HepG2 (cell line): ENCODE results near the gene TIFAB. TPM values are rescaled to one million over a fixed set of nuclear protein-coding genes. Genes with fewer than 3 reads are reported as not detected.
A peak's percentile ranks its signal among the peaks of the same experiment; 100 is the strongest.

Experiments used
- ATAC-seq: fragments of 200-7000 bp; cut with Tn5 transposase; 3 replicates; pipeline ENCODE4 v1.9.1; 2020; ENCODE audit warnings: mild to moderate bottlenecking, moderate library complexity
- BruUV-seq: library from RNA; stranded (reverse); fragments of 400-500 nt; replicated peaks from 2 replicates; lab custom pipeline; 2021; lab: Mats Ljungman, UMichigan
- CTCF ChIA-PET: fragments of 300-600 bp; formaldehyde crosslinking; extraction: SDS; loops from one replicate; lab custom pipeline; 2021; ENCODE audit warnings: low total read pairs, inconsistent platforms, low intra/inter-chr PET ratio; lab: Yijun Ruan, JAX
- POLR2A ChIA-PET: fragments of 350-600 bp; sonication (Branson Sonifier 250); formaldehyde crosslinking; loops from one replicate; lab custom pipeline; 2020; ENCODE audit warnings: antibody characterized with exemption, inconsistent platforms; lab: Yijun Ruan, JAX
- DNase-seq: peaks from one replicate; pipeline ENCODE4 v3.0.0-alpha.2; 2015; ENCODE audit warnings: low spot score
- FAIRE-seq: peaks from 3 replicates; lab custom pipeline; 2011; peaks lifted over from hg19 to GRCh38; lab: Jason Lieb, UNC
- H2AFZ ChIP-seq: one replicate; pipeline ENCODE4 v1.6.1; 2011; ENCODE audit warnings: low read length, inconsistent platforms
- H3K27ac ChIP-seq: fragments of 300-600 bp; 3 replicates; pipeline ENCODE4 v1.8.0; 2011; ENCODE audit warnings: mixed run types, mild to moderate bottlenecking, mixed read lengths, low read length, inconsistent platforms; ENCODE audit not compliant: insufficient read depth; ENCODE audit errors: extremely low read length
- H3K27me3 ChIP-seq, 2 experiments: fragments of 200-600 bp in 1 of 2; 2 replicates in 1 of 2; 3 replicates in 1 of 2; pipeline versions ENCODE4 v1.6.0 to v1.8.0; 2011; ENCODE audit warnings: low read length in 2 of 2, mild to moderate bottlenecking in 2 of 2, moderate library complexity in 2 of 2, inconsistent platforms in 1 of 2; ENCODE audit not compliant: insufficient read depth in 2 of 2, control insufficient read depth in 1 of 2
- H3K36me3 ChIP-seq, 2 experiments: fragments of 200-600 bp in 1 of 2; replicated peaks in 1 of 2; 2 replicates in 1 of 2; 3 replicates in 1 of 2; pipeline versions ENCODE4 v1.5.1 to v1.8.0; 2011; ENCODE audit warnings: low read length in 2 of 2, inconsistent platforms in 1 of 2; ENCODE audit not compliant: insufficient read depth in 2 of 2, control insufficient read depth in 1 of 2
- H3K4me1 ChIP-seq: 2 replicates; pipeline ENCODE4 v1.5.1; 2012; ENCODE audit warnings: low read length, inconsistent platforms; ENCODE audit not compliant: insufficient read depth
- H3K4me2 ChIP-seq: 2 replicates; pipeline ENCODE4 v1.6.0; 2011; ENCODE audit warnings: low read depth, low read length, inconsistent platforms
- H3K4me3 ChIP-seq, 3 experiments: fragments of 200-600 bp in 1 of 3; sonication (generic), shearing (Covaris generic) in 1 of 3; replicated peaks in 1 of 3; 2 replicates each; pipeline ENCODE4 v1.5.1; 2011 to 2016; ENCODE audit warnings: low read length in 3 of 3, inconsistent platforms in 2 of 3, low read depth in 2 of 3, mild to moderate bottlenecking in 2 of 3, control low read depth in 1 of 3, mixed read lengths in 1 of 3; ENCODE audit not compliant: insufficient read depth in 1 of 3
- H3K79me2 ChIP-seq: one replicate; pipeline ENCODE4 v1.6.1; 2011; ENCODE audit warnings: low read length, inconsistent platforms; ENCODE audit not compliant: insufficient read depth
- H3K9ac ChIP-seq: 2 replicates; pipeline ENCODE4 v1.6.0; 2011; ENCODE audit warnings: mild to moderate bottlenecking, low read depth, low read length, inconsistent platforms; ENCODE audit not compliant: insufficient read depth
- H3K9me3 ChIP-seq: 2 replicates; pipeline ENCODE4 v1.5.1; 2012; ENCODE audit warnings: mild to moderate bottlenecking, low read length
- H4K20me1 ChIP-seq: 2 replicates; pipeline ENCODE4 v1.6.0; 2011; ENCODE audit warnings: inconsistent platforms, mild to moderate bottlenecking, low read length, moderate library complexity; ENCODE audit not compliant: insufficient read depth
- CTCF ChIP-seq: sonication (generic); formaldehyde crosslinking; IDR thresholded peaks from 2 replicates; pipeline ENCODE4 v1.5.0; 2020; ENCODE audit warnings: mild to moderate bottlenecking, missing genetic modification reagents, moderate library complexity
- FOXA1 ChIP-seq, 2 experiments: fragments of 450-650 bp in 1 of 2; sonication (generic) in 1 of 2; formaldehyde crosslinking in 1 of 2; IDR thresholded peaks; 2 replicates each; pipeline versions ENCODE4 v1.4.0 to v1.6.1; 2016 to 2020; ENCODE audit warnings: missing genetic modification reagents in 1 of 2
- FOXA3 ChIP-seq: IDR thresholded peaks from 2 replicates; pipeline ENCODE4 v1.6.1; 2016; ENCODE audit warnings: missing genetic modification reagents, missing compliant biosample characterization
- FOXK1 ChIP-seq: sonication (generic); formaldehyde crosslinking; IDR thresholded peaks from 2 replicates; pipeline ENCODE4 v1.4.0; 2020; ENCODE audit warnings: low read depth, missing genetic modification reagents, borderline replicate concordance
- MXD4 ChIP-seq: IDR thresholded peaks from 2 replicates; pipeline ENCODE4 v1.6.1; 2016; ENCODE audit warnings: mild to moderate bottlenecking, missing biosample characterization, missing genetic modification reagents
- NFE2L2 ChIP-seq: fragments of 150-350 bp; IDR thresholded peaks from 2 replicates; pipeline ENCODE4 v1.6.1; 2014; ENCODE audit warnings: low read length
- RARG ChIP-seq: sonication (generic); formaldehyde crosslinking; IDR thresholded peaks from 2 replicates; pipeline ENCODE4 v1.4.0; 2020; ENCODE audit warnings: low read depth, mild to moderate bottlenecking, missing genetic modification reagents
- SAFB2 ChIP-seq: sonication (generic); formaldehyde crosslinking; IDR thresholded peaks from 2 replicates; pipeline ENCODE4 v1.5.1; 2020; ENCODE audit warnings: missing genetic modification reagents, low read depth, mild to moderate bottlenecking, borderline replicate concordance
- STAG1 ChIP-seq: sonication (generic); formaldehyde crosslinking; IDR thresholded peaks from 2 replicates; pipeline ENCODE4 v1.4.0; 2020; ENCODE audit warnings: missing genetic modification reagents
- TCF7L2 ChIP-seq: IDR thresholded peaks from 2 replicates; pipeline ENCODE4 v1.6.1; 2011; ENCODE audit warnings: mild to moderate bottlenecking, low read depth, low read length, moderate library complexity
- TEAD3 ChIP-seq: optimal IDR thresholded peaks from 2 replicates; pipeline ENCODE3; 2016; ENCODE audit warnings: borderline replicate concordance
- ZBTB7B ChIP-seq: sonication (generic); formaldehyde crosslinking; IDR thresholded peaks from 2 replicates; pipeline ENCODE4 v1.4.0; 2020; ENCODE audit warnings: missing genetic modification reagents
- ZFP36L1 ChIP-seq: sonication (generic); formaldehyde crosslinking; IDR thresholded peaks from 2 replicates; pipeline ENCODE4 v1.8.0; 2022; ENCODE audit warnings: mild to moderate bottlenecking, missing genetic modification reagents, moderate library complexity
- ZFP62 ChIP-seq: sonication (generic); formaldehyde crosslinking; IDR thresholded peaks from 2 replicates; pipeline ENCODE4 v1.4.0; 2020; ENCODE audit warnings: missing genetic modification reagents
- ZNF350 ChIP-seq: sonication (generic); formaldehyde crosslinking; IDR thresholded peaks from 2 replicates; pipeline ENCODE4 v1.4.0; 2020; ENCODE audit warnings: mild to moderate bottlenecking, low read depth, missing genetic modification reagents, borderline replicate concordance
- ZNF766 ChIP-seq: sonication (generic); formaldehyde crosslinking; IDR thresholded peaks from 2 replicates; pipeline ENCODE4 v1.5.0; 2020; ENCODE audit warnings: missing genetic modification reagents, borderline replicate concordance
- ZNF839 ChIP-seq: sonication (generic); formaldehyde crosslinking; IDR thresholded peaks from 2 replicates; pipeline ENCODE4 v1.4.0; 2020; ENCODE audit warnings: missing genetic modification reagents, mild to moderate bottlenecking, borderline replicate concordance
- WGBS: methylation state at CpG from one replicate; pipeline ENCODE4 v1.1.6; 2017; ENCODE audit warnings: low lambda C conversion rate; 5-methylcytosine and 5-hydroxymethylcytosine counted together
- in situ Hi-C: cut with HindIII; loops from 2 replicates; pipeline ENCODE4 v1.10.0; 2017; ENCODE audit warnings: low pct_unique_long_range_greater_than_20kb; ENCODE audit not compliant: extremely low pct_ligation_motif_present
- intact Hi-C: fragments of 100-400 bp; cut with micrococcal nuclease; formaldehyde crosslinking; loops from one replicate; pipeline ENCODE4 v1.10.0; 2022; ENCODE audit not compliant: unreplicated experiment
- polyA plus RNA-seq, 8 experiments: library from polyadenylated mRNA; depleted of rRNA in 3 of 8; stranded (reverse) in 7 of 8; unstranded in 1 of 8; fragments of >200 nt; fragmentation: Illumina TruSeq in 4 of 8; extraction: Trizol in 4 of 8; gene quantifications; 2 replicates each; pipeline versions ENCODE4 v1.2.1 to v1.2.3, GENCODE V29; 2011 to 2016; ENCODE audit warnings: low read depth in 4 of 8, missing spikeins in 1 of 8, mixed read lengths in 1 of 8; ENCODE audit not compliant: insufficient read depth in 1 of 8
- total RNA-seq, 5 experiments: library from RNA; depleted of rRNA; stranded (reverse); fragments of >200 nt; fragmentation: Illumina TruSeq; extraction: Trizol; gene quantifications; 2 replicates each; pipeline ENCODE4 v1.2.3, GENCODE V29; 2016; ENCODE audit warnings: low read depth in 1 of 5
- TF ChIP-seq, protein P1 (sequence below): IDR thresholded peaks from 2 replicates; pipeline ENCODE4 v1.6.1; 2016; ENCODE audit warnings: missing genetic modification reagents, missing compliant biosample characterization

Gene TIFAB
- total and polyA plus RNA-seq, 2 of the 13 experiments (the other 11 are each of a cell fraction or from before 2014, with no cell fraction given), result not detected

DNA sequence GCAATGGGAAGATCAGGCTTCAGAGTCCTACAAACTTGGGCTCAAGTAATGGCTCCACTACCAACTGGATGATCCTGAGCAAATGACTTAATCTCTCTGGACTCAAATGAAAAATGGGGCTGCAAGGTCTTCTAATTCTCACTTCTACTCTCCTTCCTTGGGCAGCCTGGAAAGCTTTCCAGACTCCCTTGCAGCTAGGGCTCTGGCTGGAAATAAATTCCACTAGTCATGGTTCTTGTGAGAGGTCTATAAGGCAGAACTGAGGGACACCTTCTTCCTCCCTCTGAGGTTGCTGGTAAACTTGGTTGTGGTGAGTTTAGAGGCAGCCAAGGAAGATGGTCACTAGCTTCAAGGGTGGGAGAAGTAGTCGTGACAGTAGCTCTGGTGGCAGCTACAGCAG is 23.6 kb downstream of the TIFAB start:
- no peak overlapping the region for H3K4me3 ChIP-seq
- ChIA-PET POLR2A (no interaction called here), CTCF (no interaction called here)
- H3K9me3 ChIP-seq, result peaks cover 6% of the 10 kb centered on the region; the same call in 1 of the 2 replicates
- intact Hi-C loops (no loop called here), in situ Hi-C loops (no loop called here)
- no peak overlapping the region for H3K9ac ChIP-seq
- H3K27me3 ChIP-seq, result no peaks in the 10 kb centered on the region; a peak in 1 of 5 replicates
- H4K20me1 ChIP-seq, result no peaks in the 10 kb centered on the region
- H3K79me2 ChIP-seq, result no peaks in the 10 kb centered on the region
- no peaks in the 10 kb centered on the region for H3K36me3 ChIP-seq
- H2AFZ ChIP-seq, result no peak overlapping the region
- no TSS peak for BruUV-seq
- no peak overlapping the region for H3K4me2 ChIP-seq
- ATAC-seq (no peak), FAIRE-seq (no peak), DNase-seq (no peak)
- no peak overlapping the region for H3K27ac ChIP-seq
- TF ChIP-seq NFE2L2 (no peak), RARG (no peak), SAFB2 (no peak), ZFP36L1 (CRISPR knock-in tag) (no peak), ZNF766 (no peak), ZNF350 (no peak), TCF7L2 (no peak), MXD4 (no peak)
- peaks cover 22% of the 10 kb centered on the region for H3K4me1 ChIP-seq
- WGBS, result no CpG with 5 or more reads among the region's 1 CpG

GRCh38 chr5:135426102-135427082 is 25.8 kb downstream of the TIFAB start:
- Histone ChIP-seq H3K4me2 (no peak overlapping the region), H3K27me3 (no peaks in the 10 kb centered on the region; a peak in 1 of 5 replicates), H2AFZ (no peak overlapping the region), H3K27ac (no peak overlapping the region), H3K9ac (no peak overlapping the region), H3K79me2 (no peaks in the 10 kb centered on the region), H3K9me3 (peaks cover 6% of the 10 kb centered on the region; the same call in 1 of the 2 replicates), H3K4me3 (no peak overlapping the region), H4K20me1 (no peaks in the 10 kb centered on the region), H3K36me3 (no peaks in the 10 kb centered on the region), H3K4me1 (peaks cover 18% of the 10 kb centered on the region; the same call in 1 of the 2 replicates)
- intact Hi-C loops (no loop called here), in situ Hi-C loops (no loop called here)
- ChIA-PET CTCF (interaction anchor here (1.2 kb wide), 1 partner anchor 106 kb away, joined by 4 read pairs; no protein-coding TSS in a partner anchor), POLR2A (no interaction called here)
- FAIRE-seq, result peak; percentile 39
- DNase-seq, result peak; percentile 66
- WGBS, result 7% methylated on average over 7 of the region's 7 CpGs
- peak; percentile 96 for ATAC-seq
- BruUV-seq, result no TSS peak
- TF ChIP-seq, protein P1, sequence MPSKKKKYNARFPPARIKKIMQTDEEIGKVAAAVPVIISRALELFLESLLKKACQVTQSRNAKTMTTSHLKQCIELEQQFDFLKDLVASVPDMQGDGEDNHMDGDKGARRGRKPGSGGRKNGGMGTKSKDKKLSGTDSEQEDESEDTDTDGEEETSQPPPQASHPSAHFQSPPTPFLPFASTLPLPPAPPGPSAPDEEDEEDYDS, result 0 out of 2 replicates have a peak, but pooled peaks have one; percentile 5
- TF ChIP-seq ZNF839 (no peak), STAG1 (CRISPR knock-in tag) (peak; percentile 58), FOXA3 (CRISPR knock-in tag) (peak; percentile 66), FOXK1 (CRISPR knock-in tag) (peak; percentile 26; the same call in 1 of the 2 replicates), ZBTB7B (CRISPR knock-in tag) (peak; percentile 47; the same call in 1 of the 2 replicates), TEAD3 (CRISPR knock-in tag) (no peak), ZFP62 (CRISPR knock-in tag) (no peak), CTCF (CRISPR knock-in tag) (peak; percentile 74), FOXA1 (IDR thresholded peaks at IDR 0.05) (no peak), FOXA1 (CRISPR knock-in tag; IDR thresholded peaks at IDR 0.05) (peak; percentile 65)
